Parathyroid adenoma (tissue), 2 donors: ENCODE results near the gene BDKRB2.

Experiments used
- H2AFZ ChIP-seq: fragments of 300-600 bp; sonication (generic); one replicate; pipeline ENCODE4 v1.7.0; 2017; ENCODE audit warnings: antibody characterized with exemption, mild to moderate bottlenecking
- H3K27ac ChIP-seq: fragments of 300-600 bp; sonication (generic); one replicate; pipeline ENCODE4 v1.7.0; 2017
- H3K27me3 ChIP-seq: fragments of 300-600 bp; sonication (generic); one replicate; pipeline ENCODE4 v1.7.0; 2017; ENCODE audit warnings: low read length; ENCODE audit not compliant: control insufficient read depth, insufficient read depth
- H3K36me3 ChIP-seq: fragments of 300-600 bp; sonication (generic); one replicate; pipeline ENCODE4 v1.7.0; 2017; ENCODE audit warnings: low read length; ENCODE audit not compliant: control insufficient read depth, insufficient read depth
- H3K4me1 ChIP-seq: fragments of 300-600 bp; sonication (generic); one replicate; pipeline ENCODE4 v1.7.0; 2017; ENCODE audit warnings: control low read depth
- H3K4me2 ChIP-seq: fragments of 300-600 bp; sonication (generic); one replicate; pipeline ENCODE4 v1.7.0; 2017; ENCODE audit warnings: low read length
- H3K4me3 ChIP-seq: fragments of 300-600 bp; sonication (generic); one replicate; pipeline ENCODE4 v1.7.0; 2017; ENCODE audit warnings: low read depth, low read length
- H3K79me2 ChIP-seq: fragments of 300-600 bp; sonication (generic); one replicate; pipeline ENCODE4 v1.7.0; 2017; ENCODE audit warnings: control low read depth
- H3K9ac ChIP-seq: fragments of 300-600 bp; sonication (generic); one replicate; pipeline ENCODE4 v1.7.0; 2017; ENCODE audit warnings: mild to moderate bottlenecking
- H3K9me3 ChIP-seq: fragments of 300-600 bp; sonication (generic); one replicate; pipeline ENCODE4 v1.7.0; 2017; ENCODE audit warnings: low read length; ENCODE audit not compliant: control insufficient read depth
- TF ChIP-seq, protein P1 (sequence below): fragments of 300-600 bp; sonication (generic); IDR thresholded peaks from one replicate; pipeline ENCODE4 v1.7.0; 2017; ENCODE audit warnings: antibody characterized with exemption, mild to moderate bottlenecking
- donor health status: primary hyperparathyroidism.

BDKRB2 gene

DNA sequence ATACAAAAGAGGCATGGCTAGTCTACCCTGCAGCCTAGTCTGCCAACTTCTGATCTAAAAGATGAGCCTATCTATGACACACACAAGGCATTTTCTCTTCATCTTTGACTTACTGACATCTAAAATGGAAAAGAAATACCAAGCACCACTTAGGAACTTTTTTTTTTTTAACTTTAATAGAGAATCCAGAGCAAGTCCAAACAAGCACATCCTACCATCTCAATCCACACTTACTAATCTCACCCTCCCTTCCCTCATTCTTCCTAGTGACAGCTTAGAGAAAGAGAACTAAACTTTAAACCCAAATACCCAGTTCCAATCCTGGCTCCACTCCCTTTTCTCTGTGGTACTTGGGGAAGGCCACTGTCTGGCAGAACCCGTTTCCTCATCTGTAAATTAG, 83.2 kb downstream of the BDKRB2 start:
- Histone ChIP-seq H3K27me3 (no peaks in the 10 kb centered on the region), H3K79me2 (no peaks in the 10 kb centered on the region), H3K4me3 (no peak overlapping the region), H3K36me3 (no peaks in the 10 kb centered on the region), H3K4me1 (no peaks in the 10 kb centered on the region), H3K4me2 (no peak overlapping the region), H3K27ac (no peak overlapping the region), H2AFZ (no peak overlapping the region), H3K9me3 (no peaks in the 10 kb centered on the region), H3K9ac (no peak overlapping the region)
- TF ChIP-seq, protein P1, sequence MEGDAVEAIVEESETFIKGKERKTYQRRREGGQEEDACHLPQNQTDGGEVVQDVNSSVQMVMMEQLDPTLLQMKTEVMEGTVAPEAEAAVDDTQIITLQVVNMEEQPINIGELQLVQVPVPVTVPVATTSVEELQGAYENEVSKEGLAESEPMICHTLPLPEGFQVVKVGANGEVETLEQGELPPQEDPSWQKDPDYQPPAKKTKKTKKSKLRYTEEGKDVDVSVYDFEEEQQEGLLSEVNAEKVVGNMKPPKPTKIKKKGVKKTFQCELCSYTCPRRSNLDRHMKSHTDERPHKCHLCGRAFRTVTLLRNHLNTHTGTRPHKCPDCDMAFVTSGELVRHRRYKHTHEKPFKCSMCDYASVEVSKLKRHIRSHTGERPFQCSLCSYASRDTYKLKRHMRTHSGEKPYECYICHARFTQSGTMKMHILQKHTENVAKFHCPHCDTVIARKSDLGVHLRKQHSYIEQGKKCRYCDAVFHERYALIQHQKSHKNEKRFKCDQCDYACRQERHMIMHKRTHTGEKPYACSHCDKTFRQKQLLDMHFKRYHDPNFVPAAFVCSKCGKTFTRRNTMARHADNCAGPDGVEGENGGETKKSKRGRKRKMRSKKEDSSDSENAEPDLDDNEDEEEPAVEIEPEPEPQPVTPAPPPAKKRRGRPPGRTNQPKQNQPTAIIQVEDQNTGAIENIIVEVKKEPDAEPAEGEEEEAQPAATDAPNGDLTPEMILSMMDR, result no peak
